ENCODE measurements around the gene MICB.

Gene MICB

GRCh38 chr6:31525553-31525931 is 27.6 kb downstream of the MICB start:
- no peak for TF ChIP-seq CTCF (IDR thresholded peaks at IDR 0.05; ENCODE audit: low read depth, low read length)
- no peak overlapping the region for H3K4me3 ChIP-seq (ENCODE audit: low read depth, low read length)

- TF ChIP-seq CTCF (IDR thresholded peaks at IDR 0.05; ENCODE audit: low read depth, low read length), result no peak
- H3K4me3 ChIP-seq (ENCODE audit: low read depth, low read length), result no peak overlapping the region
Observed at GRCh38 chr6:31525932-31526591, 28.1 kb downstream of the MICB start.

GRCh38 chr6:31528307-31528777 is 30.4 kb downstream of the MICB start:
- no peak overlapping the region for H3K4me3 ChIP-seq (ENCODE audit: low read depth, low read length)
- no peak for TF ChIP-seq CTCF (IDR thresholded peaks at IDR 0.05; ENCODE audit: low read depth, low read length)

- H3K4me3 ChIP-seq (ENCODE audit: low read depth, low read length), result no peak within 1 kb of the TSS
- no peak for TF ChIP-seq CTCF (IDR thresholded peaks at IDR 0.05; ENCODE audit: low read depth, low read length)
Observed at GRCh38 chr6:31528821-31529328, 30.9 kb downstream of the MICB start, which contains the start of gene MCCD1. Gene MCCD1 (plus strand): TSS chr6:31528962. CDS start chr6:31529015, 53 bp downstream.

GRCh38 chr6:31529329-31530150 is 31.6 kb downstream of the MICB start:
- TF ChIP-seq CTCF (IDR thresholded peaks at IDR 0.05; ENCODE audit: low read depth, low read length), result no peak
- no peak overlapping the region for H3K4me3 ChIP-seq (ENCODE audit: low read depth, low read length)

GRCh38 chr6:31530659-31531058 is 32.7 kb downstream of the MICB start:
- no peak for TF ChIP-seq CTCF (IDR thresholded peaks at IDR 0.05; ENCODE audit: low read depth, low read length)
- no peak overlapping the region for H3K4me3 ChIP-seq (ENCODE audit: low read depth, low read length)

- H3K4me3 ChIP-seq (ENCODE audit: low read depth, low read length), result no peak overlapping the region
- TF ChIP-seq CTCF (IDR thresholded peaks at IDR 0.05; ENCODE audit: low read depth, low read length), result no peak
Observed at GRCh38 chr6:31531162-31531561, 33.2 kb downstream of the MICB start.

All from WI38 (cell line).